IPS-NIHi11 (cell line): ENCODE results near the gene PHC2.

Experiments
- DNase-seq: peaks from one replicate; pipeline ENCODE4 v3.0.0; 2012; ENCODE audit warnings: mixed read lengths, low spot score

Gene PHC2

DNA sequence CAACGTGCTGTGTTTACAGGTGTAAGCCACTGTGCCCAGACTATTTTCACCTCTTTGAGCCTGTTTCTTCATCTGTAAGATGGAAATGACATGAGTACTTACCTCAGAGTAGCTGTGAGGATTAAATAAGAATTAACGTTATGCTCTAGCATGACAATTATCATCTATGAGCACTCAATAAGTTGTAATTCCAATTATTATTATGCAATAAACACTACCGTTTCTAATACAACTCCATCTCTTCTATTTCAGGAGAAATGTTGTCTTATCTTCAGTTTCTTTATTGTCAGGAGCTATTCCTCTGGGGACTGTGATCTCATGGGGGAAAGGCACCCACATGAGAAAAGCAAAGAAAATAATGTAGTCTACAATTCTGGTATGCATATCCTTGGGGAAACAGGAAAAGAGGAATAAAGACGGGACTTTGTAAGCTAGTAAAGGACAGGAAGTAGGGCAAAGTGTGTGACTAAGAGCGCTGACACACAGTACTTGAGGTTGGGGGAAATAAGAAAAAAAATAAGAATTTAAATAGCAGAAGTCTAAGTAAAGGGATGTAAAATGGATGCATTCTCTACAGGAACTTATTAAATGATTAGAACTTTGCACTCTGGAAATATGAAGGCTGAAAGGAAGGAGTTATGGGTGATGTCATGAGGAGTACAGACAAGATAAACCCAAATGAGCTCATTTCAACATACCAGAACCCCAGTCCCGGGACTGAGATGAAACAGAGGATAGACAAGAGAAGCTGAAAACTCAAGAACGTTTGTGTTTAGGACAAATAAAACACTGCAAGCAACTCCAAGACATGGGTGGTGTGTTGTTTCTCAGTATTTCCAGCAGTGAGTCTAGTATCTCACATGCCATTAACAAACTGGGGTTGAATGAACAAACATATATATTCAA, 9.8 kb downstream of the PHC2 start:
- DNase-seq = no peak

DNA sequence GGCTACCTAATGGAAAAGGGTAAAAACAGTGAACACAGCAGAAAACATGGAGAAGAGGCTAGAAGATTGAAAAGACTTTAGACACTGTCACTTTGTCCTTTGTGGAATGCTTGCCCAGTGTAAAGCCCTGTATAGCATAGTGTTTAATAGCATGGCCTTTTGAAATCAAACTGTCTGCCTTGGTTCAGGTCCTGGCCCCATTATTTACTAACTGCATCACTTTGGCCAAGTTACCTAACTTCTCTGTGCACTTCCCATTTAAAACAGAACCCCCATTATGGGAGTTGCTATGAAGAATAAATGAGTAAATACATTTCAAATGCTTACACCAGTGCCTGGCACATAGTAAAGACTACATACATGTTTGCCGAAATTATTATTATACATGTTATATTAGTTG, 12.1 kb downstream of the PHC2 start:
- DNase-seq = no peak

DNA sequence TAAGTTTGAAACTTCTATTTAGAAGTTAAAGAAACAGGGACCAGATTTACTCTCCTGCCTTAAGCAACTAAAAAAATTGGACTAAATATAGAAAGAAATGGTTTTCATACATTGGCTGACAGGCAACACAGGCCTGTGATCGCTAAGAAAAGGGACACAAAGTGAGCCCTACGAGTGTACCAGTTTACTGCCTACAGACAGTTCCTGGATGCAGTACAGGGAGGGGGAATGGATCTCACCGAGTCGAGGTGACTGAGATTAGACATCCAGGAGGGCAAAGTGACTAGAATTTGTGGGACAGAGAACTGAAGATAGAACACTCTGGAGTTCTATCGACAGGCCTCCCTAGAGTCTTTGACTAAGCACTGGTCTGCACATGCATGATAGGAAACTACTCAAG, 16.0 kb downstream of the PHC2 start:
- DNase-seq = no peak

DNA sequence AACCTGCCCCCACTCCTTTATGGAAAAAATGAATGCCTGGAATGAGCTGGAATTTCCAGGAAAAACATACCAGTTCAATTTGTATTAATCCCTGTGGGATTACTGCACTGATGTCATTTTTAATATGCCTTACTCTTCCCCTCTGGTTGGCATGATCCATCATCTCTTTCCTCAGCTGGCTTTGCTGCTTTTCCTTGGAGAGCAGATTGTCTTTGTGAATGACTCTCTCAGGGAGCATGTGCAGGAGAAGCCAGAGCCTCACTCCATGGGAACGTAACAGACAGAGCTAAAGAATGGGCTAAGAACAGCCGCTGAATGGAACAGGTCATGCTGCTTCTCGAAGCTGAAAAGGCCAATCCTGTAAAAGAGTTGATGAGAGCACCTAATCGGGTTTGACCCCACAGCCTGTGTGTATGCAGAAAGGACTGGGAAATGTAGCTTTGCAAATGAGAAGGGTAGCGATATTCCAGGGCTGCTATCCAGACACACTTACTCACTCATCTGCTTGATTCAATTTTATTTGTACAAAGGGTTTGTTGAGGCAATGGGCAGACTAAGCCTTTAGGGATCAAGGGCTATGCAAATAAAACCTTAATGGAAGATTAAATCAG, 20.7 kb downstream of the PHC2 start:
- DNase-seq = no peak

- DNase-seq = no peak
Measured at GRCh38 chr1:33408093-33408436, 22.8 kb downstream of the PHC2 start.

DNA sequence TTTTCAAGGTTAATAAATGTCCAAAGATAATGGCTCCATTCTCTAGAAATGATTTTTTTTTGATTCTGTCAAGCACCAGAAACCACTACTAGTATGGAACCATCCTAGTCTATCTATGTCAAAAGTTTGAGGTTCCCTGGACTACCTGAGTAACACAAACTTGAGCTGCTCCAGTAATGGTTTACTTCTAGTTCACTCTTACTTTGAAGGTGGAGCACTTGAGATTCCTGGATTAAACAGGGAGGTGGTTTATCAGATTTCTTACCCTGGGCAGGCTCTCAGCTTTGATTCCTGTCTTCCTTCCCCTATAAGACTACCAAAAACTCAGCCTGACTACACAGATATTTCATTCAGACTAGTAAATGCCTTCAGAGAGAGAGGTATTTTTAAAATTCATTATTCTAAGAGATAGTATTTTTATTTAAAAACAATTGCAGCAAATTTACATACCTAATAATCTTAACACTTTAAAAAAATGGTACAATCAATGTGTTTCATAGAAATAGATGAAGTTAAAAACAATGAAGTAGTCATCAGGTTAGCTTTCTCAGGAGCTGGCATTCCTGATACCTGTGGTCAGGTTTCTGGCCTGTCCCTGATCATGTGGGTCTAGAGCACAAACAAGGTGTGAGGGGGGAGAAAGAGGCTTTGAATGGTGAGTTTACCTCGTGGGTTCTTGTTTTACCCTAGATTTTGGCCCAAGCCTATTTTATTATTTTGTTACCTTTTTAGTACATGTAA, 23.4 kb downstream of the PHC2 start:
- no peak for DNase-seq

DNA sequence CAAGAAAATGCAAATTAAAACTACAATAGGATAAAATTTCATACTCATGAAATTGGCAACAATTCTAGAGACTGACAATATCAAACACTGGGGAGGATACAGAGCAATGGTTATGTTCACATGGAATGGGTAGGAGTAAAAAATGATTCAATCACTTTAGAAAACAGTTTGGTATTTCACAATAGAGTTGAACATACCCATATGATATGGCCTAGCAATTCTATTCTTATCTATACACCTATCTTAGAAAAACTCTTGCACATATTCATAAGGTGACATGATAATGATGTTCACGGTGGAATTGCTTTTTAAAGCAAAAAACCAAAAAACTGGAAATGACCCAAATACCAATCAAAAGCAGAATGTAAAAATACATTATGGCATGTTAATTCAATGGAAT, 28.7 kb downstream of the PHC2 start:
- no peak for DNase-seq

DNA sequence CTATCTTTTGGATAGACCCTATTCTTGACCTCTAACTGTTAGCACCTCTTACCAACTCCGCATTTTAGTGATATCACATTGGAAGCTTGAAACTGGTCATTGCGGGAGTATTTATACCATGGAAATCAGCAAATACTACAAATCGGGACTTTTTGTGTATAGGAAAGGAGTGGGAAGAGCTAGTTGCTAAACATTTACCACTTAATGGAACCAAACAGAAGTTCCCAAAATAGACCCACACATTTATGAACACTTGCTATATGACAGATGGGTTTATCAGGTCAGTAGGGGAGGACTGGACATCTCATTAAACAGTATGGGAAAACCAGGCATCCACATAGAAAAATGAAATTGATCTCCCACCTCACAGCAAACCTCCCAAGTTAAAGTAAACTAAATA, 29.4 kb downstream of the PHC2 start:
- DNase-seq = no peak

- DNase-seq = no peak
Measured at GRCh38 chr1:33400153-33400911, 30.6 kb downstream of the PHC2 start.

GRCh38 chr1:33399375-33399774, 31.5 kb downstream of the PHC2 start:
- no peak for DNase-seq

DNA sequence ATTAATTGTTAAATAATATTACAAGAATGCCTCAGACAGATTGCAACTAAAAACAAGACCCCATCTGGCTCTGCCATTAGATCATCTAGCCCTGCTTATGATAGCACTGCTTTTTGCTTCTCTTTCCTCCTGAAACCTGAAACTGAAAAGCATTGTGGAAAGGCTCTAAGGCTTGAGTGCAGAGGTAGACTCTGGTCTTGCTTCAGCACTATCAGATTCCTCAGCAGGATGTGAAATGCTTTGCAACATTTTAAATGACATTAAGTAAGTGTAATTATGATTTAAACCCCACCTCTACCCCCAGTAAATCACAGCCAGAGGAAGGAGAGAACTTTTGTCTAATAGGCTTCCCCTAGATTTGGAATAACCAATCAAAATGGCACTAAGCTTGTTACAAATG, 32.9 kb downstream of the PHC2 start:
- no peak for DNase-seq

DNA sequence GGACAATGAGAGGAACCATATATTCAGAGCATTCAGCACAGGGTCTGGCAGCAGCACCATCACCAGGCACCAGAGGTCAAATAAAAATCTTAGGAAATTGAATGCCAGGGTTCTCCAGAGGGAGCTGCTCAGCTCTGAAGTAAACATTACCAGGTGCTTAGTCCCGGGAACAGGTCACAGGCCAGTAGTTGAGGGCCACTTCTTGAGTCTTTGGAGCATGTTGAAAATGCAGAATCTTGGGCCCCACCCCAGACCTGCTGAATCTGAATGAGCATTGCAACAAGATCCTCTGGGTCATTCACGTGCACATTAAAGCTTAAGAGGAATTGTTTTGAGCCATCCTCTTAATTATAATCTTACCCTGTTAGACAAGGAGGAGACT, 33.8 kb downstream of the PHC2 start:
- DNase-seq = no peak

GRCh38 chr1:33396188-33397124, 34.4 kb downstream of the PHC2 start:
- DNase-seq = no peak

DNA sequence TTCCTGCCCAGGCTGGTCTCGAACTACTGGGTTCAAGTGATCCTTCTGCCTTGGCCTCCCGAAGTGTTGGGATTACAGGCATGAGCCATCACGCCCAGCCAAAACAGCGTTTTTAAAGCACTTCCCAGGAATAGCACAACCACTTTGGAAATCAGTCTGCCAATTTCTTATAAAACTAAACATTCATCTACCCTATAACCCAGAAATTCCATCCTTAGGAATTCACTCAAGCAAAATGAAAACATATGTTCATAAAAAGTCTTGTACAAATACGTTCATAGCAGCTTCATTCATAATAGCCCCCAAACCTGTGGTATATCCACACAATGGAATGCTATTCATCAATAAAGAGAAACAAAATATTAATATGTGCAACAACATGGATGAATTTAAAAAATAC, 36.1 kb downstream of the PHC2 start:
- DNase-seq = no peak

- no peak for DNase-seq
Measured at GRCh38 chr1:33393991-33394390, 36.9 kb downstream of the PHC2 start.

GRCh38 chr1:33393524-33393923, 37.4 kb downstream of the PHC2 start:
- DNase-seq = no peak

GRCh38 chr1:33392639-33393038, 38.3 kb downstream of the PHC2 start:
- DNase-seq = peak; percentile 42

DNA sequence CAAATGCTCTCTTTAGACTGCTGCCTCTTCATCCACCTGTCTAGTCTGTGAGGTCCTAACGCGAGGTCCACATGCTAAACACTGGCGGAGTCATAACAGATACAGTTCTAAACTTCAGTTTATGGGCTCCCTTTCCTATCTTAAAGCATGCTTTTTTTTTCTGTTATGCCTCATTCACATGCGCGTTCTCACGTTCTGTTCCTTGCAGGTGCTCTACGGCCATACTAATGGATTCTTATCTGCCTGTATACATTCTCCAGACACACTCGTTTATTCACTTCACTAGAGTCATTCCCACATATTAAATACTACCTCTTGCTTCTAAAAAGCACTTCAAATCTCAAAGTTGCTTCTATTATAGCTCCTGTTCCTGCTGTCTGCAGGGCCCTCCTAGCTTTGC, 38.7 kb downstream of the PHC2 start:
- no peak for DNase-seq

DNA sequence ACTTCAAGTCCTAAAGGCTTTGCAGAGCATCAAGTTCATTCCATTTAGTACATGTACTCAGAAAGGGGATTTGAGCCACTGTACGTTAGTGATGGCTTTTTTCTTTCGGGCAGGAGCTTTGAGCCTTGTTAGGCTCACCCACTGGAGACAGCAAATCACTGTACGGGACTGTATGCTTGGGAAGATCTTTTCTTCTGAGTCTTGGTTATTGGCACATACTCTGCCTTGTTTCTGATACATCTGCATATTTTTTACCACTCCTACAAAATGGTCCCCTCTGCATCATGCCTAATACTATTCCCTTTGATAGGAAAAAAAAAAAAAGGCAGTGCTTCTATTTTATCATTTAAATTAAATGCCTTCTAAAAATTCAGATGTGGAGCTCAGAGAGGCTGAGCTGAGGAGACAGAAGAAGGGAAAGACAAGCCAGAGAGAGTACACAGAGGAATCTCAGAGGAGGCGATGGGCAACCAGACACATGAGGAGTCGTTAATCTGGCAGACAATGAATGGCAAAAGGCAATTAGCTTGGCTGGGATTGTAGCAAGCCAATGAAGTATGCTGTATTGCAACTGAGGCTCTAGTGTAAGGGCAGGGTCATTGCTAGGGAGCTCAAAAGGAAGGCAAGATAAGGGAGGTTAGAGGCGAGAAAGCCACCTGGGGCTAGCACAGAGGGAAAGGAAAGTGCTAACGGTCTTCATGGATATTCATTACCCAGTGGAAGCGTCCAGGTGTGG, 39.4 kb downstream of the PHC2 start:
- no peak for DNase-seq

DNA sequence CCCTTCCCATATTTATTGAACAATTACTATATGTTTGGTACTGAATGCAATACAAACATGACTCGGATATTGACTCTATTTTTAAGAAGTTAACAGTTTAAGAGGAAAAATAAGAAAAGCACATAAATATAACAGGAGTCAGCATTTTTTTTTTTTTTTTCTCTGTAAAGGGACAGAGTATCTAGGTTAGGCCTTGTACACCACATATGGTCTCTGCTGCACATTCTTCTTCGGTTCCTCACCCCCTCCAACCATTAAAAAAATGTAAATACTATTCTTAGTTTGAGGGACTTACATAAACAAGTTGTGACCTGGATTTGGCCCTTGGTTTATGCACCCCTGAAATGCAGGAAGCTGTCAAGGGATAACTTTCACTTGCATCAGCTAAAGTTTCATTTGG, 40.4 kb downstream of the PHC2 start:
- DNase-seq = no peak
